Activated B cell treated with CpG ODN at 0.5 μM for 24 hours (primary cell): ENCODE measurements around the gene CC2D1A. TPM values are rescaled to one million over a fixed set of nuclear protein-coding genes. Genes with fewer than 3 reads are reported as not detected.
A peak's percentile ranks its signal among the peaks of the same experiment; 100 is the strongest.

ENCODE experiments used
- ATAC-seq: fragments of 200-7000 bp; cut with Tn5 transposase; one replicate; pipeline ENCODE4 v1.10.0; 2021; ENCODE audit warnings: low read depth, mild to moderate bottlenecking, moderate library complexity
- CTCF ChIA-PET: fragments of 350-600 bp; sonication (Branson Sonifier 250); formaldehyde crosslinking; loops from one replicate; lab custom pipeline; 2021; ENCODE audit warnings: antibody characterized with exemption; lab: Charles Lee
- POLR2A ChIA-PET: fragments of 350-600 bp; sonication (Branson Sonifier 250); formaldehyde crosslinking; loops from one replicate; lab custom pipeline; 2021; ENCODE audit warnings: antibody characterized with exemption; lab: Charles Lee
- DNase-seq: peaks from one replicate; pipeline ENCODE4 v3.0.0; 2022
- H3K27ac Mint-ChIP-seq: one replicate; pipeline ENCODE4 v1.8.0; 2020; ENCODE audit warnings: mixed read lengths
- H3K27me3 Mint-ChIP-seq: one replicate; pipeline ENCODE4 v1.8.0; 2021; ENCODE audit warnings: mixed read lengths
- H3K36me3 Mint-ChIP-seq: one replicate; pipeline ENCODE4 v1.8.0; 2021; ENCODE audit warnings: low read depth, mixed read lengths
- H3K4me1 Mint-ChIP-seq: one replicate; pipeline ENCODE4 v1.8.0; 2021; ENCODE audit warnings: mixed read lengths
- H3K4me3 Mint-ChIP-seq: one replicate; pipeline ENCODE4 v1.8.0; 2020; ENCODE audit warnings: mild to moderate bottlenecking, mixed read lengths
- H3K9me3 Mint-ChIP-seq: one replicate; pipeline ENCODE4 v1.8.0; 2020; ENCODE audit warnings: mixed read lengths
- CTCF ChIP-seq: fragments of 200-600 bp; IDR thresholded peaks from one replicate; pipeline ENCODE4 v1.8.0; 2022; ENCODE audit warnings: antibody characterized with exemption, mild to moderate bottlenecking
- intact Hi-C: fragments of 100-400 bp; cut with micrococcal nuclease; formaldehyde crosslinking; loops from one replicate; pipeline ENCODE4 v1.15.1; 2024
- total RNA-seq: library from RNA; stranded (reverse); gene quantifications from 2 replicates; pipeline ENCODE4 v1.2.3, GENCODE V29; 2022

The CC2D1A gene
- total RNA-seq, 1 donor from 2014 or later, result 35.6 TPM

- Mint-ChIP-seq H3K27ac (no peak overlapping the region), H3K36me3 (peaks cover 62% of the 10 kb centered on the region), H3K4me3 (no peak overlapping the region), H3K27me3 (no peaks in the 10 kb centered on the region), H3K9me3 (no peaks in the 10 kb centered on the region), H3K4me1 (no peaks in the 10 kb centered on the region)
- ATAC-seq (peak; percentile 57), DNase-seq (no peak)
- TF ChIP-seq CTCF, result no peak
- ChIA-PET POLR2A (interaction anchor here (0.6 to 1.3 kb wide), 6 partner anchors 18 to 80 kb away, joined by 3 to 4 read pairs (median 3); partner anchors contain the start of gene IL27RA), CTCF (interaction anchor here (1.9 kb wide), 1 partner anchor 71 kb away, joined by 8 read pairs; the partner anchor contains the start of gene IL27RA)
- intact Hi-C loops, result loop anchor here (2.0 kb wide), 1 partner anchor 73 kb away; no protein-coding TSS in a partner anchor
These were observed 54.2 kb downstream of the CC2D1A start for GRCh38 chr19:13959962-13960862.

GRCh38 chr19:13960863-13961784, 55.1 kb downstream of the CC2D1A start:
- Mint-ChIP-seq H3K4me3 (no peak overlapping the region), H3K36me3 (peaks cover 58% of the 10 kb centered on the region), H3K27ac (no peak overlapping the region), H3K9me3 (no peaks in the 10 kb centered on the region), H3K4me1 (no peaks in the 10 kb centered on the region), H3K27me3 (no peaks in the 10 kb centered on the region)
- no peak for TF ChIP-seq CTCF
- ChIA-PET CTCF (interaction anchor here (1.2 to 1.9 kb wide), 2 partner anchors 18 to 71 kb away, joined by 3 to 8 read pairs; partner anchors contain the start of gene IL27RA), POLR2A (interaction anchor here (0.5 to 1.3 kb wide), 8 partner anchors 11 to 683 kb away, joined by 3 to 6 read pairs (median 3); partner anchors contain the start of gene IL27RA)
- intact Hi-C loops, result loop anchor here (2.0 kb wide), 1 partner anchor 72 kb away; no protein-coding TSS in a partner anchor
- ATAC-seq (no peak), DNase-seq (no peak)

- no peak for DNase-seq
- Mint-ChIP-seq H3K27me3 (no peaks in the 10 kb centered on the region), H3K27ac (no peak overlapping the region), H3K4me3 (no peak overlapping the region), H3K9me3 (no peaks in the 10 kb centered on the region), H3K36me3 (peaks cover 51% of the 10 kb centered on the region), H3K4me1 (no peaks in the 10 kb centered on the region)
- intact Hi-C loops, result loop anchor here (2.0 kb wide), 1 partner anchor 71 kb away; no protein-coding TSS in a partner anchor
- no peak for TF ChIP-seq CTCF
- ATAC-seq, result no peak
- ChIA-PET POLR2A (interaction anchor here (0.6 to 1.2 kb wide), 4 partner anchors 32 to 684 kb away, joined by 3 to 6 read pairs (median 3); partner anchors contain the start of gene IL27RA), CTCF (interaction anchor here (1.2 kb wide), 1 partner anchor 17 kb away, joined by 3 read pairs; no protein-coding TSS in a partner anchor)
These were observed 56.1 kb downstream of the CC2D1A start for GRCh38 chr19:13961826-13962698.

GRCh38 chr19:13962699-13963602, 57.0 kb downstream of the CC2D1A start:
- peaks cover 52% of the 10 kb centered on the region for H3K36me3 Mint-ChIP-seq
- ChIA-PET CTCF (no interaction called here), POLR2A (interaction anchor here (0.6 to 1.2 kb wide), 2 partner anchors 56 to 69 kb away, joined by 3 read pairs; partner anchors contain the start of gene IL27RA)
- no peak overlapping the region for H3K27ac Mint-ChIP-seq
- ATAC-seq (no peak), DNase-seq (no peak)
- no peak for TF ChIP-seq CTCF
- no peaks in the 10 kb centered on the region for H3K9me3 Mint-ChIP-seq
- intact Hi-C loops, result no loop called here
- H3K4me1 Mint-ChIP-seq, result no peaks in the 10 kb centered on the region
- no peak overlapping the region for H3K4me3 Mint-ChIP-seq
- H3K27me3 Mint-ChIP-seq, result no peaks in the 10 kb centered on the region
